Measurements from ENCODE around the gene SEMA4F.

GRCh38 chr2:74689671-74690070 is 35.6 kb downstream of the SEMA4F start:
- TF ChIP-seq POLR2A (IDR thresholded peaks at IDR 0.05) = no peak
- TF ChIP-seq CTCF (IDR thresholded peaks at IDR 0.05) = no peak
